Epithelial cell of esophagus (primary cell): ENCODE measurements around the gene USP15.

Experiments used
- DNase-seq: peaks from one replicate; pipeline ENCODE4 v3.0.0; 2010; ENCODE audit warnings: low read depth
- H3K4me3 ChIP-seq: 2 replicates; pipeline ENCODE4 v1.5.1; 2011; ENCODE audit warnings: mild to moderate bottlenecking, low read length, control low read depth
- TF ChIP-seq, protein P1 (sequence below): IDR thresholded peaks from 2 replicates; pipeline ENCODE4 v1.5.1; 2011; ENCODE audit warnings: low read depth, mild to moderate bottlenecking, low read length, control low read depth, inconsistent platforms; ENCODE audit not compliant: insufficient read depth; ENCODE audit errors: missing control alignments

USP15 gene

GRCh38 chr12:62308201-62308600, 48.0 kb downstream of the USP15 start:
- DNase-seq = no peak
- TF ChIP-seq, protein P1, sequence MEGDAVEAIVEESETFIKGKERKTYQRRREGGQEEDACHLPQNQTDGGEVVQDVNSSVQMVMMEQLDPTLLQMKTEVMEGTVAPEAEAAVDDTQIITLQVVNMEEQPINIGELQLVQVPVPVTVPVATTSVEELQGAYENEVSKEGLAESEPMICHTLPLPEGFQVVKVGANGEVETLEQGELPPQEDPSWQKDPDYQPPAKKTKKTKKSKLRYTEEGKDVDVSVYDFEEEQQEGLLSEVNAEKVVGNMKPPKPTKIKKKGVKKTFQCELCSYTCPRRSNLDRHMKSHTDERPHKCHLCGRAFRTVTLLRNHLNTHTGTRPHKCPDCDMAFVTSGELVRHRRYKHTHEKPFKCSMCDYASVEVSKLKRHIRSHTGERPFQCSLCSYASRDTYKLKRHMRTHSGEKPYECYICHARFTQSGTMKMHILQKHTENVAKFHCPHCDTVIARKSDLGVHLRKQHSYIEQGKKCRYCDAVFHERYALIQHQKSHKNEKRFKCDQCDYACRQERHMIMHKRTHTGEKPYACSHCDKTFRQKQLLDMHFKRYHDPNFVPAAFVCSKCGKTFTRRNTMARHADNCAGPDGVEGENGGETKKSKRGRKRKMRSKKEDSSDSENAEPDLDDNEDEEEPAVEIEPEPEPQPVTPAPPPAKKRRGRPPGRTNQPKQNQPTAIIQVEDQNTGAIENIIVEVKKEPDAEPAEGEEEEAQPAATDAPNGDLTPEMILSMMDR = no peak
- no peak overlapping the region for H3K4me3 ChIP-seq

DNA sequence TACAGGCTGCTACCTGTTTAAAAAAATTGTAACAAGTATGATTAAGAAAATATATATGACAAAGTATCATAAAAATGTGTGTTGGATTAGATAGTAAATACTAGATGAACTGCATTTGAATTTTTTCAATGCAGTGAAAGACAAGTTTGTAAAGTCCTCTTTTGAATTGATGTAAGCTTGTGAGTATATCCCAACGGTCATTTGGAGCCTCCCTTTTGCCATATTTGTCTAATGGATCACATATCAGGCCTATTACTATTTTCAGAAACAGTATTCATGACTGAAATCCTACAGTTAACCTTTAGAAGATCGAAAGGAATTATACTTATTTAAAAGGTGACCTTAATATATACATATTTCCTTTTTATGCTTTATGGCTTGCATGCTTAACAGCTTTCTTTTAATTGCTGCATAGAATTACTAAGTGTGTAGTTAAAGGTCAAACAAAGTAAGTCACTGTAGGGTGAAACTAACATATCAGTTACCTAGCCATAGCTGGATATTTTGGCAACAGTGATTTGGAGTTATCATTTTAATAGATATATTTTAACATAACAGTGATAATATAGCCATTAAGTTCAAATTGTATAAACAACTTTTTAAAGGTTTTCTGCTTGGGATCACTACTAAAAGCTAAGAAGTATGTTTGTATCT, 53.6 kb downstream of the USP15 start:
- no peak overlapping the region for H3K4me3 ChIP-seq
- no peak for DNase-seq
- TF ChIP-seq, protein P1 = no peak

- TF ChIP-seq, protein P1 = no peak
- no peak for DNase-seq
- H3K4me3 ChIP-seq = no peak overlapping the region
These were observed 56.8 kb downstream of the USP15 start for GRCh38 chr12:62317017-62317416.

GRCh38 chr12:62319058-62319457, 58.9 kb downstream of the USP15 start:
- no peak overlapping the region for H3K4me3 ChIP-seq
- DNase-seq = no peak
- TF ChIP-seq, protein P1 = no peak

DNA sequence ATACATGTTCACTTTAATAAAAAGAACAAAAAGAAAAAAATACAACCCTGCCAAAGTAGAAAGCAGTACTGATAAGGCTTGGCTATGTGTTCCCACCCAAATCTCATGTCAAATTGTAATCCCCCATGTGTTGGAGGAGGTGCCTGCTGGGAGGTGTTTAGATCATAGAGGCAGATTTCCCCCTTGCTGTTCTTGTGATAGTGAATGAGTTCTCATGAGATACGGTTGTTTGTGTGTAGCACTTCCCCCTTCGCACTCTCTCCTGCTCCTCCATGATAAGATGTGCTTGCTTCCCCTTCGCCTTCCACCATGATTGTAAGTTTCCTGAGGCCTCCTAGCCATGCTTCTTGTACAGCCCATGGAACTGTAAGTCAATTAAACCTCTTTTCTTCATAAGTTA, 59.9 kb downstream of the USP15 start:
- no peak for DNase-seq
- H3K4me3 ChIP-seq = no peak overlapping the region
- TF ChIP-seq, protein P1 = no peak

GRCh38 chr12:62323386-62323785, 63.2 kb downstream of the USP15 start:
- DNase-seq = no peak
- H3K4me3 ChIP-seq = no peak overlapping the region
- TF ChIP-seq, protein P1 = no peak

DNA sequence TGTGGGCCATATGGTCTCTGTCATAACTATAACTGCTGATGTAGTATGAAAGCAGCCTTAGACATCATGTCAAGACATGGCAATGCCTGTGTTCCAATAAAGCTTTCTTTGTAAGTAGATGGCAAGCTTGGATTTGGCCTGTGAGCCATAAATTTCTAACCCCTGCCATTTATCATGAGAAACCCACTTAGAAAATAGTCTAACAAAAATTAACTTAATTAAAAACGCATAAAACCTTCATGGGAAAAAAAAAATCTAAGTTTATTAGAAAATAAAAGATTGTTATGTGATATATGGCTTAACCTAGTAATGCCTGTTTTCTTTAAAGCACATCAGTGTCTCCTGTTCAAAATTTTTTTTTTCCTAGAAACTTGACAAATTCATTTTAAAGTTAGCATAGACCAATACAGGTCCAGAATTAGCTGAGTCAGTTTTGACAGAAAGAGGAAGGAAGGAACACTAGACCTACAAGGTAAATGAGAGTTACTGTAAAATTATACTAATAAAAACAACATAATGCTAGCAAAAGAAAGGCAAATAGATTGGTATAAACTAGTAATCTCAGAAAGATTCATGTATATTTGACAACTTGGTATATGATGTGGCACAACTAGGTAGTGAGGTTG, 68.2 kb downstream of the USP15 start:
- TF ChIP-seq, protein P1 = no peak
- DNase-seq = no peak
- no peak overlapping the region for H3K4me3 ChIP-seq
